NCI-H226 (cell line): ENCODE measurements around the gene PARP11.
"Not testable (repeated sequence)": the region's sequence is repeated elsewhere in the genome, so short reads cannot be mapped to it uniquely, and the experiment has no call there.

ENCODE experiments used
- DNase-seq: peaks from one replicate; pipeline ENCODE4 v3.0.0-alpha.2; 2015

The PARP11 gene

GRCh38 chr12:3882406-3882805 is 9.2 kb upstream of the PARP11 start:
- DNase-seq = no peak

DNA sequence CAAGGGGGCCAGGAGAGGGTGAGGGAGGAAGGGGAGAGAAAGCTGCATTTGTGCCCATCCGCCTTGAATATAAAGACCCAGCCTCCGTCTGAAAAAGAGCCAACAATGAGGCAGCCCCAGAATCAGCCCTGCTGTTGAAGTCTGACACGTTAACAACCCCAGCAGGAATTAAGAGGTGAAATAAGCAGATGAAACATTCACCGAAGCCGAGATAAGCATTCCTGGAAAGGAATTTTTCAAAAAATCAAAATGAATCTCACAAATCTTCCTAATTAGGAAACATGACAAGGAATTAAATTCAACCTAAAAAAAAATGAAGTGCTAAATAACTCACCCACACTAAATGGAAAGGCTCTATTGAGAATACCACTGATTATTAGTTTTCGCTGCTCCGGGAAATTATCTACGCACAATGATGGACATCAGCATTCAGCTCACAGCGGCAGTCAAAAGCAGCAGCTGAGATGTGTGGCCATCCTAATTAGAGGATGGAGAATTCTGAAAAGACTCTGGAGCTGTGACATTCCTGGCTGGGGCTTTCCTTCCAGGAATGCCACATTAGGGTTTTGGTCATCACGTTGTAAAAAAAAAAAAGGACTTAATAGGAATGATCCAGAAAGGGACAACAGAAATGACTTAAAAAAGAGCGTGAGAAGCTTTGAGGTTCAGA is 8.2 kb upstream of the PARP11 start:
- DNase-seq = no peak

- no peak for DNase-seq
These were observed 6.6 kb upstream of the PARP11 start for GRCh38 chr12:3879846-3880245.

DNA sequence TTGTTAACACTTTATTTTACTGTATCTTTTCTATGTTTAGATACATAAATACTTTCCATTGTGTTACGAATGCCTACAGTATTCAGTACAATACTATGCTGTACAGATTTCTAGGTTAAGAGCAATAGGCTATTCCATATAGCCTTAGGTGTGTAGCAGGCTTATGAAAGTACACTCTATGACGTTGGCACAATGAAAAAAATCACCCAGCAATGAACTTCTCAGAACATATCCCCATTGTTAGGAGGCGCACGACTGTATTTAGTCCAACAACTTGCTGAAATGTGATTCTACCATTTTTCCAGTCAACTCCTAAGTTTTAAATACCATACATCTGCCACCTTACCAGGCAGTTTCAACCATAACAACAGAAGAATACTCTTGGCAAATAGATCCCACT is 1.8 kb downstream of the PARP11 start:
- no peak for DNase-seq

GRCh38 chr12:3869865-3870264 is 3.3 kb downstream of the PARP11 start:
- DNase-seq = no peak

DNA sequence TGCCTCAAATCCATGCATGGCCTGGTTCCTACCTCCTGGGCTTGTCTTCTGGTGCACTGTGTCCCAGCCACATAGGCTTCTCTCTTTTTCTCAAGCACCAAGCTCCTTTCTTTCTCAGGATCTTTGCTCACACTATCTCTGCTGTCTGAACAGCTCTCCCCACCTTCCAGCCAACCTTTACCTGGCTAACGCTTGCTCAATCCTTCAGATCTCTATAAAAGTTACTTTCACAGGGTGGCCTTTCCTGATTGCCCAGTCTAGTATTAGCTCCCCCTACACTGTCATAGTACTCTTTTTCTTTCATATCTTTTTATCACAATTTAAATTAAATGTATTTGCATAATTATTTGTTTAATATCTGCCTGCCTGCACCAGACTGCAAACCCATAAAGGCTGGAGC is 3.8 kb downstream of the PARP11 start:
- no peak for DNase-seq

- no peak for DNase-seq
These were observed 9.4 kb downstream of the PARP11 start for GRCh38 chr12:3863756-3864155.

- no peak for DNase-seq
These were observed 30.7 kb downstream of the PARP11 start for GRCh38 chr12:3842517-3842916.

- no peak for DNase-seq
These were observed 31.4 kb downstream of the PARP11 start for GRCh38 chr12:3841783-3842182.

DNA sequence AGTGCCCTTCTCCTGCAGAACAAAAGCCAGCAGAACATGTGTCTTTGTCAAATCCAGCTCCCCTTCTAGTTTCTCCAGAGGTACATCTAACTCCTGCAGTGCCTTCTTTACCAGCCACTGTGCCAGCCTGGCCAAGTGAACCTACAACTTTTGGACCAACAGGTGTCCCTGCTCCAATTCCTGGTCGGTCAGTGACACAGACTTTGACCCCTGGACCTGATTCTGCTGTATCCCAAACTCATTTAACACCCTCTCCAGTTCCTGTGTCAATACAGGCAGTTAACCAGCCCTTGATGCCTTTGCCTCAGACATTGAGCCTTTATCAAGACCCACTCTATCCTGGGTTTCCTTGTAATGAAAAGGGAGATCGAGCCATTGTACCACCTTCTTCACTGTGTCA is 32.4 kb downstream of the PARP11 start:
- DNase-seq = not testable (repeated sequence)

- not testable (repeated sequence) for DNase-seq
These were observed 33.5 kb downstream of the PARP11 start for GRCh38 chr12:3839745-3840144.

- DNase-seq = not testable (repeated sequence)
These were observed 34.3 kb downstream of the PARP11 start for GRCh38 chr12:3838701-3839548.

DNA sequence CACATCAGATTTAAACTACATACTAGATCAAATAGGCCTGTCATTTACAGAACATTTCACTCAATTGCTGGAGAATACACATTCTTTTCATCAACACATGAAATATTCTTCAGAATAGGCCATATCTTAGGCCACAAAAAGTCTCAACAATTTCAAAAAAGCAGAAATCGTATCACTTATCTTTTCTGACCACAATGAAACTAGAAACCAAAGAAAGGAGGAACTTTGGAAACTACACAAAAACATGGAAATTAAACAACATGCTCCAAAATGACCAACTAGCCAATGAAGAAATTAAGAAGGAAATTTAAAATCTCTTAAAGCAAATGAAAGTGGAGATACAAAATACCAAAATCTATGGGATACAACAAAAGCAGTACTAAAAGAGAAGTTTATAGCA is 35.1 kb downstream of the PARP11 start:
- DNase-seq = no peak

- DNase-seq = no peak
These were observed 36.1 kb downstream of the PARP11 start for GRCh38 chr12:3837049-3837448.

- no peak for DNase-seq
These were observed 36.6 kb downstream of the PARP11 start for GRCh38 chr12:3836641-3837040.

DNA sequence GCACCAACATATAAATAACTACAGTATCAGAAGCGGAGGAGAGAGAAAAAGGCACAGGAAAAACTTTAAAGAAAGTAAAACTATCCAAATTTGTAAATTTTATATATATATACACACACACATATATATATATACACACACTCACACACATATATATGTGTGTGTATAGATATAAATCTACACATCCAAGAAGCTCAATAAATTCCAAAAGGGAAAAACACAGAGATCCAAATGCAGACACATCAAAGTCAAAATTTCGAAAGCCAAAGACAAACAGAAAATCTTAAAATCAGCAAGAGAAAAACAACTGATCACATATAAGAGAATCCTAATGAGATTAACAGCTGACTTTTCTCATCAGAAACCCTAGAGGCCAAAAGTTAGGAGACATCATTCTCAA is 37.3 kb downstream of the PARP11 start:
- DNase-seq = no peak

DNA sequence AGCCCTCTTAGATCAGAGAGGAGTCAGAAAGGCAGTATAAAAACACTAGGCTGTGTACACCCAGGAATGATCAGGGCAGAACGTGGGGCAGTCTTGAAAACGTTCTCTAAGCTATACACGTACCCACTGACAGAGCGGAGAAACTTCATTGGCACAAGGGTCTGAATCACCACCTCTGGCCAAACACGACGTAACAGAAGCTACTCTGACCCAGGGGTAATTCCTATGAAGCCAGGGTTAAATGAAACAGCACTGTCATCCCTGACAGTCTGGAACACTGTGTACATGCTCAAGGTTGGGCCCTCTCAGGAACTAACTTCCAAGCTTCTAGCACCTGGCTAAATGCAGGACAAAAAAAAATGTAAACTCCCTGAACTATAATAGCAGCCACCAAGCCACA is 38.4 kb downstream of the PARP11 start:
- no peak for DNase-seq

DNA sequence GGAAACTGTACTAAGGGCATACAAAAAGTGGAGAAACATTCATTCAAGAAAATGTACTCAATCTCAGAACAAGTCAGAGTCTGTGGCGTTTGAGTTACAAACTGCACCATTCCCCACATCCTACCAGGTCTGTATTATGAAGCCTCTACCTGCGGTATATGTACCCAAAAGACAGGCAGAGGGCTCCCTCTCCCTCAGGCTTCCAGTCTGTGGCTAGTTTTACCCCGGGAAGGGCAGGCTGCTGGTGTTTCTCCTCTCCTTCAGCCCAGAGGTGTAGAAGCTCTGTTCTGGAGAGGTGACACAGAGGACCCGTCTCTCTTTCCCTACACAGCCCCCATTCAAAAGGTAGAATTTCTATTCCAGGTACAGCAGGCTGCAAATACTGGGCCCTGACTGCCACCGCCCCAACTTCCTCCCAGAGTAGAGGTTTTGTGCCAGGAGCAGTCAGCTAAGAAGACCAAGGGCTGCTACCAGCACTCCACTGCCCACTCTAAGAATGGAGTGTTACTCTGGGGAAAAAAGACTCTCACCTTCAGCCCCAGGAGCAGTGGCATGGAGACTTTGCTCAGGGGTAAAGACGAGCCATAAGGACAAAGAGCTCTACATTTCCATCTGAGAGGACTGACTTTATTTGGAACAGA is 39.4 kb downstream of the PARP11 start:
- DNase-seq = no peak

DNA sequence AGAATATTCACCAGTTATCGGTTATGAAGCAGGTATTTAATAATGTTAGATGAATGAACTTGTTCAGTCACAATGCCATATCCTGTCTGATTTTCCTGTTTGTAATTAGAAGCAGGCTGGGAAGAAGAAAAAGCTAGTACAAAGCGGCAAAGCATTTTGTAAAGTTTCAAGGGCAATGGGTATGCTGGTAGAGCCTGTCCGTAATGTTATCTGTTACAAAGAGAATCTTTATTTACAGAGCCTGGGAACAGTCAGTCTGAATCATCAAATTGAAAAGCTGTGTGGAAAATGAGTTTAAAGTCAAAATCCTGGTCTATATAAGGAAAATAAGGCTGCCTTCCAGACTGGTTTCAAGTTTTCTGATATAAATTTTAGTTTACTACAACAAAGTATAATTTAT is 40.5 kb downstream of the PARP11 start:
- no peak for DNase-seq

DNA sequence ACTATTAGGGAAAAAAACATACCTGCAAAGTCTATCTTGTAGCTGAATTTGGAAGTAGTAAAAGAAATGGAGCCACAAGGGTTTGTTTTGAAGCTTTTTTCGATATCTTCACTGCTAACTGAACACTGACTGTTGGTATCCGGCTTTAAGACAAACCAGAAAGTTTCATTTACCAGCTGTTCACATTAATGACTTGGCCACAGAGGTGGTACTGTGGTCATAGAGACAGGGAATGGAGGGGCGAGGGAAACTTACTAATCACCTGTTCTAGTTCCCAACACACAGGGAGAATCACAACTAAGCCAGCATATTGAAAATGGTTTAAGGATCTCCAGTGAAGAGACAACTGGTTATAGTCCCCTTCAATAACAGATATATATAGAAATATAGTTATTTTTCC is 44.3 kb downstream of the PARP11 start:
- DNase-seq = no peak

DNA sequence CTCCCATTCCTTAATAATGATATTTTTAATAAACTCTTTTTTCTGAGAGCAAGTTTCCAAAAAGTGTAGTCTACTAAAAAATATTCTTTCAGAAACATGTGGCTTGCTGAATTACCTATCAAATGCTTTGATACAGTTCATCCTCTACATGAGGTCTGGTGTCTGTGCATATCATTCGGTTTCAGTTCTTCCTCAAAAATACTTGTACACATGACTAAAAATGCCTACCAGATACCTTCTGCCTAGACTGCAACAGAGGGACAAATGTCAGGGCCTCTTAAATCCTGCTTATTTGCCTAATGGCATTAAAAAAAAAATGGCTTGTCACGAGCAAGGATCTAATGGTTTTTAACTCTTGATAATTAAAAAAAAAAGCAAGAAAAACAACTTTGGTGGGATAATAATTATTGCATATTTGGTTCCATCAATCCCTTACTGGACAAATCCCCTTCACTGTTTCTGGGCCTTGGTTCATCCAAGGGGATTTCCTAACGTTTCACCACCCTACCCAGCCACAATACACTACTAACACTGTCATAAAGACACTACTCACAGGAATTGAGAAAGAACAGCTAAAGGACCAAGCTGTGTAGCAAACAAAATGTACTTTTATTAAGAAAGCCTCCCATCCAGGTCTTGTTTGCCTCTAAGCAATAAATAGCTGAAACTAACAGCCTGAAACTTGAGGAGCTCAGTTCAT is 45.7 kb downstream of the PARP11 start:
- DNase-seq = no peak

GRCh38 chr12:3821441-3821840 is 51.8 kb downstream of the PARP11 start:
- no peak for DNase-seq

- DNase-seq = no peak
These were observed 53.1 kb downstream of the PARP11 start for GRCh38 chr12:3820122-3820521.
